Measurements from ENCODE around the gene SLC37A4.
"Not testable (repeated sequence)": the region's sequence is repeated elsewhere in the genome, so short reads cannot be mapped to it uniquely, and the experiment has no call there.

The SLC37A4 gene

GRCh38 chr11:119030329-119031047 is at the start of gene SLC37A4:
Gene SLC37A4, minus strand, starts transcription at chr11:119030877.
- peak; percentile 89 for DNase-seq

DNA sequence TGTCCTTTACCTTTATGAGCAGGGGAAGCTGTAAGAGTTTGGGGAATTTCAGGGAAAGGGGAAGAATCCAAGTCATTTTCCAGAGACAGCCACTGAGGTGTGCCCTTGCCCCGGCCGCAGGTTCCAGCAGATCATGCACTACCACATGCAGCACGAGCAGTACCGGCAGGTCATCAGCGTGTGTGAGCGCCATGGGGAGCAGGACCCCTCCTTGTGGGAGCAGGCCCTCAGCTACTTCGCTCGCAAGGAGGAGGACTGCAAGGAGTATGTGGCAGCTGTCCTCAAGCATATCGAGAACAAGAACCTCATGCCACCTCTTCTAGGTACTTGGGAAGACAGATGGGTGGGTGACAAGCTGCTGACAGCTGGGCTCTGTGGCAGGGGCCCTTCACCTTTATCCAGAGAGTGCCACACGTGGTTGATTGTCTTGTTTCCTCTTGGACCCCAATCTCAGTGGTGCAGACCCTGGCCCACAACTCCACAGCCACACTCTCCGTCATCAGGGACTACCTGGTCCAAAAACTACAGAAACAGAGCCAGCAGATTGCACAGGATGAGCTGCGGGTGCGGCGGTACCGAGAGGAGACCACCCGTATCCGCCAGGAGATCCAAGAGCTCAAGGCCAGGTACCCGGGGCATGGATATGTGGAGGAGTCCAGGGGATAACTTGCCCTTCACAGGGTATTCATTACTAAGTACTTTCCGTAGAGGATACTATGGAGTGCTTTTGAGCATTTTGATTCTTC is 48.2 kb upstream of the SLC37A4 start:
- DNase-seq: no peak

DNA sequence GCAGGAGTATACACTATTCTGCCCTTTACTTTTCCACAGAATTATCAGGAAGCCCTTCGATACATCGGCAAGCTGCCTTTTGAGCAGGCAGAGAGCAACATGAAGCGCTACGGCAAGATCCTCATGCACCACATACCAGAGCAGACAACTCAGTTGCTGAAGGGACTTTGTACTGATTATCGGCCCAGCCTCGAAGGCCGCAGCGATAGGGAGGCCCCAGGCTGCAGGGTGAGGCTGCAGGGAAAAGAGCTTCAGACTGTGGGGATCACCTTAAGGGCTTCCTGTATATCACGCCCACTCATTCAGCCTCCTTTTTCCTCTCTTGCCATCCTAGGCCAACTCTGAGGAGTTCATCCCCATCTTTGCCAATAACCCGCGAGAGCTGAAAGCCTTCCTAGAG is 47.2 kb upstream of the SLC37A4 start:
- DNase-seq: no peak

- DNase-seq: peak; percentile 86
Observed at GRCh38 chr11:119067371-119068222, 36.9 kb upstream of the SLC37A4 start, which contains the start of gene VPS11. Gene VPS11, plus strand, starts transcription at chr11:119067818. Its CDS starts 6 bp downstream, at chr11:119067824.

DNA sequence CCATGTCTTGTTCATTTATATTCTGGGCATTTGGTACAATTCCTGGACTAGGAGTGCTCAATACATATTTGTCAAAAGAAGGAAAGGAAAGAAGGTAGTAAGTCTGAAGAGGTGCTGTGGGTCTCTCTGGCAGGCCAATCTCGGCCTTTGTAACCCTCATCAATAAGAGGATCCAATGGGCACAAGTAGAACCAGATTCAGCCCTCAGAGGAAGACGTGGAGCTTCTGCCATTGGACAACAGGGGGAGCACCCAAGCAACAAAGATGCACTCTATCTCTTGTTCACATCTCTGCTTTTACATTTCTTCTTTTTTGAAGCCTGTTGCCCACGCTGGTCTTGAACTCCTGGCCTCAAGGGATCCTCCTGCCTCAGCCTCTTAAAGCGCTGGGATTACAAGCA is 34.7 kb upstream of the SLC37A4 start:
- DNase-seq: no peak

- no peak for DNase-seq
Observed at GRCh38 chr11:119062779-119063178, 32.1 kb upstream of the SLC37A4 start.

GRCh38 chr11:119061256-119061655 is 30.6 kb upstream of the SLC37A4 start:
- no peak for DNase-seq

- DNase-seq: not testable (repeated sequence)
Observed at GRCh38 chr11:119059128-119059527, 28.5 kb upstream of the SLC37A4 start.

- peak; percentile 91 for DNase-seq
Observed at GRCh38 chr11:119057000-119057769, 26.5 kb upstream of the SLC37A4 start, which contains the start of gene HYOU1. Gene HYOU1, minus strand, starts transcription at chr11:119057205. Its CDS starts 1,045 bp downstream, at chr11:119056160.

- no peak for DNase-seq
Observed at GRCh38 chr11:119056421-119056999, 25.8 kb upstream of the SLC37A4 start.

DNA sequence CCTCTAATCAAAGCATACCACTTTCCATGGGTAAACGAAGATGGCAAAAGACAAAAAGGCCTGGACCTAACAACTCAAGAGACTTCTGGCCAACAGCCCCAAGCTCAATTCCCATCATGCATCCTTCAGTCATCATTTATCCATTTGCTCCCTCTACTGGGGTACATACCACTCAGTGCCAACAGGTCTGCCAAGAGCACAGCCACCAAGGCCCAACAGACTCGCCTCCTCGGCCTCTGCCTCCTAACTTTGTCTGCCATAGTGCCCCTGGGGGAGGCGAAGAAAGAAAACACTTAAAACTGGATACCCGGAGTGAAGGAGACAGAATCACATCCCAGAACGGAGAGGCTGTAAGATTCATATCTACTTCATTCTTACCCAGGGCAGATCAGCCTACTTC is 25.2 kb upstream of the SLC37A4 start:
- DNase-seq: no peak

GRCh38 chr11:119054418-119054817 is 23.7 kb upstream of the SLC37A4 start:
- DNase-seq: no peak

GRCh38 chr11:119052163-119052814 is 21.6 kb upstream of the SLC37A4 start:
- DNase-seq: no peak

DNA sequence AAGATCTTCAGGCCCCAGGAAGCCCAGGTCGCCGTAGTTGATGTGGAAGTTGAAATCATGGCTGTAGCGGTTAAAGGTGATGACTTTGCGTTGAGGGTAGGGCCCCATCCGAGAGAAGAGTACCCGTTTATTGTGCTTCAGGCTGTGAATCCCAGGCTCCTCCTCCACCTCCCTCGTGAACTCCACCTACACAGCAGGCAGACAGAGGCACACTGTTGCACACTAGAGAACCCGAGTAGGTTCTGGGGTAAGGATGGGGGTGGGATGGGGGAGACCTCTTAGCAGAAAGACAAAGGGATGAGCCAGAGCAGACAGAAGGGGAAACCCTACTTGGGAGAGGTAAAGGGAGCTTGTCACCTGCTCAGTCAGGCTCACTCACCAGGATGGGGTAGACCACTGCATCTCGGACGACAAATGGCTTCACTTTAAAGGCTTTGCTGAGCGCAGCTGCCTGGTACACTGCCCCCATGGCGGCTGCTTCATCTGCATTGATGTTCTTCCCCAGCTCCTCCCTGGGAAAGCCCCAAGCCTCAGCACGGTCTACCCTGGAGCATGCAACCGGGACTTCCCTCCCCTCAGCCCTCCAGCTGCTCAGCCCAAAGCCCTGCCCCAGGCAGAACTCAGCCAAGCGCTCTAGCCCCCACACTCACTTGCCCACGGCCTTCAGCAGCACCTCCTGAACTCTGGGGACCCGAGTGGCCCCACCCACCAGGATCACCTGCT is 20.9 kb upstream of the SLC37A4 start:
- no peak for DNase-seq

GRCh38 chr11:119049081-119049480 is 18.4 kb upstream of the SLC37A4 start:
- DNase-seq: no peak

DNA sequence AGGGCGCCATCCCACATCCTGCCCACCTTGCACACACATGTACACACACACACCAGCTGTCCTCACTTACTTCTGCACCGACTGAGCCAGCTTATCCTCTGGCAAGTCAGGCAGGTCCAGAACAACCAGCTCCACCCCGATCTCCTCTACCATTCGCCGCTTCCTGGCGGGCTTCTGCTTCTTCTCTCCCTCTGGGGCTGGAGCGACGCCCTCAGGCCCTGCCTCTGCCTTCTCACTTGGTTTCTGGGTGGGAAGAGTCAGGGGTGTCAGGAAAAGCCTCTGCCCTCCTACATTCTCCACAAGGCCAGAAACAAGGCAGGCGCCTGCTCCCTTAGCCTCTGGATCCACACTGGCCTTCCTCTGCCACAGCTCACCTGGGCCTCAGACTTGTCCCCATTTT is 18.0 kb upstream of the SLC37A4 start:
- DNase-seq: no peak

DNA sequence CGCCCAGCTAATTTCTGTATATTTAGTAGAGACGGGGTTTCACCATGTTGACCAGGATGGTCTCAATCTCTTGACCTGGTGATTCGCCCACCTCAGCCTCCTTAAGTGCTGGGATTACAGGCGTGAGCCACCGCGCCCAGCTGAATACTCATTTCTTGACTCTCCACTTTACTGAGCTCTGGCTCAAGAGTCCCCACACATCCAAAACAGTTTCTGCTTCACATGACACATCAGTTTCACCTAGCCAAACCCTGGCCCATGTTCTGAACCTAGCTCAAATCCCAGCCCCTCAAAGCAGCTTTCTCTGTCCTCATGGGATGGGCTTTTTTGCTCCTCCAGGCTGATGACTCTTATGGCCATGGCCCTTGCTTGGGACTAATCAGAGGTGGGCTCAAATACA is 16.5 kb upstream of the SLC37A4 start:
- DNase-seq: no peak

DNA sequence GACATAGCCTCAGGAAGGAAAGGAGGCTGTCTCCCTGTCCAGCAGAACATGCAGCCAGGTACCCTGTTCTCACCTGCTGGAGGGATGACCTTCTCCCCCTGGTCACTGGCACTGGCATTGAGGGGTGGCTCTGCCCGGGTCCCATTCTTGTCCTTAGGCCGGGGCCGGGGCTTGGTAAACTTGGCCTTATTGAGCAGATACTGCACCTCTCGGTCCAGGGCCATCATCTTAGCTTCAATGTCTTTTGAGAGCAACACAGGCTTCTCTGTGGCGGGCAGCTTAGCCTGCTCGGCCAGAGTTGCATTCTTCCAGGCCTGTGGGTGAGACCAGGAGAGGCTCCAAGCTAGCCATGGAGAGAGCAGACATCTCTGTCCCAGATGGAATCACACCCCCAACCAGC is 15.8 kb upstream of the SLC37A4 start:
- no peak for DNase-seq

GRCh38 chr11:119044708-119045107 is 14.0 kb upstream of the SLC37A4 start:
- no peak for DNase-seq

GRCh38 chr11:119042927-119043326 is 12.2 kb upstream of the SLC37A4 start:
- no peak for DNase-seq

Data from SHP77 treated with DMSO at 0.1 percent for 48 hours (cell line).